GM20431 (cell line): ENCODE data around the gene DMD.
"Not testable (repeated sequence)": the region's sequence is repeated elsewhere in the genome, so short reads cannot be mapped to it uniquely, and the experiment has no call there.

Source experiments
- in situ Hi-C: fragments of 300-500 bp; cut with MseI, MboI; formaldehyde crosslinking; loops from one replicate; pipeline ENCODE4 v1.15.0; 2020; ENCODE audit warnings: low sequenced_read_pairs; ENCODE audit not compliant: unreplicated experiment

Gene DMD

DNA sequence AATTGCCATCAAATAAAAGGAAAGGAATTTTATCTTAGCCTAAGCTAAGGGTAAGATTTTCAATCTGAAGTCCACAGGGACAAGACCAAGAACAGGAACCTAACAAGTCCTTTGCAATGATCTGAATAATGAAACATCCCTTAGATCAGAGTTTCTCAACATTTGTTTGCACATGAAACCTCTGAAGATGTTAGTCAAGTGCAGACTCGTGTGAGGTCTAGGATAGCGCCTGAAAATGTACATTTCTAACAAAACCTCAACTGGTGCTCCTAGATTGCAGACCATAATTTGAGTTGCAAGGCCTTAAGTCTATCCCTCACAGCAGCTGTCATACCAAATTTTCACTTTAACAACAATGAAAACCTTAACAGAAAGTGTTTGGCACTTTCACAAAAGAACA is 337.6 kb downstream of the DMD start:
- in situ Hi-C loops = no loop called here

DNA sequence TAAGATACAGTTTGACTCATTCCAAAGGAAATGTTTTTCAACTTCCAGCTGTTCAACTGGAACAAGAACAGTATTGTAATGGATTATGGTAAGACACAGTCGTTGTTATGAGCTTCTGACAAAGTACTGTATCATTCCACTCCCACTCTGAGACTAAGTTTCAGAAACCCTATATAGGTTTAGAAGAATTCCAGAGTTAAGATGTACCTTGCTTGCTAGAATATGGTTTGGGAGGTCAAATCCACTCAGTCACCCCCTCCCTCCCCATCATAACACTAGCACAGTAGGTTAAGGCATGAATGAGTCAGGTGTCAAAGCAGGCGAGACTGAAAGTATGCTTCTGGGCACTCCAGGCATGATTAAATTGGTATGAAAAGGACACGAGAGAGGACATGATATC is 339.7 kb downstream of the DMD start:
- in situ Hi-C loops = no loop called here

DNA sequence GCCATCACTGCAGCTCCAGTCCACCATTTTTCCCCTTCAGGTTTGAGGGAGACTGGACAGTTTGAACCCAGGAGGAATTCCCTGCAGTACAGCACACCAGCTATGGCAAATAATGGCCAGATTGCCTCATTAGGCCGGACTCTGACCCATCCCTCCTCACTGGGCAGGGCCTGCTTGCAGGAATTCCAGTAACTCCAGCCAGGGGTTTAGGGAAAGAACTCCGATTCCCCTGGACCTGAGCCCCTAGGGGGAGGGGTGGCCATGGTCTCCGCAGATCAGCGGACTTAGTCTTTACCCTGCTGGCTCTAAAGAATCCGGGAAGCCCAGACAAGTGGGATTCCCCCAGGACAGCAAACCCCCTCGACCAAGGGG is 342.8 kb downstream of the DMD start:
- in situ Hi-C loops = no loop called here

DNA sequence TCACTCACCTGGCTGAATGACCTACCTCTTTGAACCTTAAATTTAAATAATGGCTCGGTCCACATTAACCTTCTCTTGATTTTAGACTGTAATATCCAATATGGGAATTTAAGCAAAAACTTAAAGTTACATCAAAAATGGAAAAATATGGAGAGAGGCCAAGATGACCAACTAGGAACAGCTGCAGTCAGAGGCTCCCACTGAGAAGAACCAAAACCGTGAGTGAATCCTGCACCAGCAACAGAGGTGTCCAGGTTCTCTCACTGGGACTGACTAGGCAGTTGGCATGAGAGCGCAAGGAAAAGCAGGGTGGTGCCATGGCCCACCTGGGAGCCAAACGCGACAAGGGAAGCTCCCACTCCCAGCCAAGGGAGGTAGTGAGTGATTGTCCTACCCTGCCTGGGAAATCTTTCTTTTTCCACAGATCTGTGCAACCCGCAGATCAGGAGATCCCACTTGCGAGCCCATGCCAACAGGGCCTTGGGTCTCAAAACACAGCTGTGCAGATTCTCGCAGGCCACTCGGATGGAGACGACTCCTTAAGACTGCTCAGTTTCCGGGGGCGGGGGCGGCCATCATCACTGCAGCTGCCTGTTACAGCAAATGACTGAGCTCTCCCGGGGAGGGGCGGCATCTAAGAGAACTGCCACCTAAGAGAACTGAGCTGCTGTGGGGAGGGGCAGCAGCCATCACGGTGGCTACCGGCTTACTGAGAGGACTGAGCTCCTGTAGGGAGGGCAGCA is 343.4 kb downstream of the DMD start:
- in situ Hi-C loops = no loop called here

DNA sequence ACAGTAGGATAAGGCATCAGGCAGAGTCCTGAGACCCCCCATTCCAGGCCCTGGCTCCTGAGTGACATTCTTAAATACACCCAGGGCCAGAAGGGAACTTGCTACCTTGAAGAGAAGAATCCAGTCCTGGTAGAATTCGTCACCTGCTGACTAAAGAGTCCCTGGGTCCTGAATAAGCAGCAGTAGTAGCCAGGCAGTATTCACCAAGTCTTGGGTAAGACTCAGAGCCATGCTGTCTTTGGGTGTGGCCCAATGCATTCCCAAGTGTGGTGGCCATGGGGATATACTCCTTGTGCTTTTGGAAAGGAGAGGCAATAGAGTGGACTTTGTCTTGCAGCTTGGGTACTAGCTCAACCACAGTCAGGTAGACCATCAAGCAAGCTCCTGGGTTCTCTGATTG is 359.1 kb downstream of the DMD start:
- in situ Hi-C loops = no loop called here

DNA sequence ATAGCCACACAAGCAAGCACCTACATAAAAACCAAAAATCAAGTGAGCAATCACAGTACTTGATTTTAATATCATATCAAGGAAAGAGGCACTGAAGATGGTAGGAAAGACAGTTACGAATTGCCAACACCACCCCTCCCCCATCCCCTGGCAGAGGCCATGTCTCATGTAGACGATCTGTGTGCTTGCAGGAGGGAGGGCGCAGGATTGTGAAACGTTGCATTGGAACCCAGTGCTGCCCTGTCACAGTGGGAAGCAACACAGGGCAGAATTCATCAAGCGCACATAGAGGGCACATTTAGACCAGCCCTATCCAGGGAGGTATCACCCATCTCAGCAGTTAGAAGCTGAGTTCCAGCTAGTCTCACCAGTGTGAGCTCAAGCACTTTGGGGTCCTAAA is 359.8 kb downstream of the DMD start:
- in situ Hi-C loops = no loop called here

DNA sequence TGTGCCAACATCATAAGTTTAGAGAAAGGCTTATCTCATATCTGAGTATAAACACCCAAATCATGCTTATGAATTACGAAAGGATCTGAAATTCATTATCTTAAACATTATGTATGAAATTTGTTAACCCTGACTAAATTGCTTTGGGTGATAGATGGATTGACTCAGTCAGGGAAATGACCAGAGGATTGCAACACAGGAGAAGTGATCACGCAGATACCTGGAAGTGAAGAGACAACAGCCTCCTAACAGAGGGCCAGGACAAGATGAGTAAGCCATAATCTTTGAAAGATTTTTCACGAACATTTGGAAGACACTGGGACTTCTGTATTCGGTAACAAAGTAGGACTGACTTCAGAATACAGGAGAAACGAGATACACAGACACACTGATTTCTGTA is 363.4 kb downstream of the DMD start:
- in situ Hi-C loops = no loop called here

DNA sequence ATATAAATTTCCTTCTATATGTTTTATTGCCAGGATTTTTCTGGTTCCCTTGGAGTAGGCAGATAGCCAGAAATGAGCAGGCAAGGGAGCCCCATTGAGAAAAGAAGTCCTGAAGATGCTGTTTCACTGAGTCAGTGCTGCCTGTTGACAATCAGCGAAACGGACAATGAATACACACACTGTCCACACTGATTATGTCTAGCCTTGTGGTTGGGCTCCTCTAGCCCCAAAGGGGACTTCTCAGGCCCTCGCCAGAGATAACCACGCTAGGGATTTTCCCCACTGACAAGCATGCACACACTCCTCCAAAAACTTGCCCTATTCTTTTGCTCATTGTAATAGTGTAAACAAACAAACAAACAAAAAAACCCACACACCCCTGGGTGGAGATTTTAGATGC is 369.3 kb downstream of the DMD start:
- in situ Hi-C loops = no loop called here

DNA sequence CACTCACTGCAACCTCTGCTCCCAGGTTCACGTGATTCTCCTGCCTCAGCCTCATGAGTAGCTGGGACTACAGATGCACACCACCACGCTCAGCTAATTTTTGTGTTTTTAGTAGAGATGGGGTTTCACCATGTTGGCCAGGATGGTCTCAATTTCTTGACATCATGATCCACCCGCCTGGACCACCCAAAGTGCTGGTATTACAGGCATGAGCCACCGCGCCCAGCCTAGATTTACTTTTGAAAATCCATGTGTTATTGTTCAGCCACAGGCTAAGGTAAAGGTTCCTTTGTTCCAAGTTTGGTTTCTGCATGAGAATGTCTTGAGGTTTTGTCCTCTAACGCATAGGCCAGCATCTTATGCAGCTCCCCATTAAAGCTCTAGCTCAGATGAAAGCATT is 371.6 kb downstream of the DMD start:
- in situ Hi-C loops = no loop called here

DNA sequence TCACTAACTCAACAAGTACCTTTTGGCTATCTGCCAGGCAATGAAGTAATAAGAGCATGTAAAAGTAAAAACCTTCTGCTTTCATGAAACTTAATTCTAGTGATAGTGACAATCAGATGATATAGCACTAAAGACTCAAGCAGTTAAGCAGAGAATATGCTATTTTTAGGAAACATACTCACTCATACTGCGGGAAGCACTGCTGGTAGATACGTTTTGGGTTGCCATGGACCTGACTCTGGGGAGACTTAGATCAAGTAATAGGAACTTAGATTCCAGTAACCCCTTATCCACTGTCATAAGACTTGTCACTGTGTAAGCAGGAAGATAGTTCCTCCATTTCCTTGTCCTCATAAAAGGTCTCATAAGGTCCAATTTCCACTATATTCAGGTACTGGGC is 386.3 kb downstream of the DMD start:
- in situ Hi-C loops = no loop called here

DNA sequence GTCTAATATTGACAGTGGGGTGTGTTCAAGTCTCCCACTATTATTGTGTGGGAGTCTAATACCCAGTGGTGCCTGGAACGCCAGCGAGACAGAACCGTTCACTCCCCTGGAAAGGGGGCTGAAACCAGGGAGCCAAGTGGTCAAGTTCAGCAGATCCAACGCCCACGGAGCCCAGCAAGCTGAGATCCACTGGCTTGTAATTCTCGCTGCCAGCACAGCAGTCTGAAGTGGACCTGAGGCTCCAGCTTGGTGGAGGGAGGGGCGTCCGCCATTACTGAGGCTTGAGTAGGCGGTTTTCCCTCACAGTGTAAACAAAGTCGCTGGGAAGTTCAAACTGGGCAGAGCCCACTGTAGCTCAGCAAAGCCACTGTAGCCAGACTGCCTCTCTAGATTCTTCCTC is 407.3 kb downstream of the DMD start:
- in situ Hi-C loops = no loop called here

DNA sequence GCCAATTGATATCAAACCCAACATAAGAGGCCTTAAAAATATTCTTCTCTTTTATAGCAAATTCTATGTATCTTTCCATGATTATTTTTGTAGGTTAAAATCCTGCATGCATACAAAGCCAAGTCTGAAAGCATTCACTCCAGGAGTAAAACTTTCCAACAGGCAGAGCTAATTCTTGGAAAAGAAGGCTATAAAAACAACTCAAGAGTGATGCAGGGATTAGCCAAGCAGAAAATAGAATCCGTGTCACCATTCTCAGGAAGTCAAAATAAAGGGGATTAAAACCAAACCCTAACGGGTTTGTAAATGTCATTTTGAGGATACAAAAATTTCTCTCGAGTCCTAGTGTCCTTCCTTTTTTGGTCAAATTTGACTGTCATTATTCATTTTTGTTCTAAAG is 412.4 kb downstream of the DMD start:
- in situ Hi-C loops = no loop called here

DNA sequence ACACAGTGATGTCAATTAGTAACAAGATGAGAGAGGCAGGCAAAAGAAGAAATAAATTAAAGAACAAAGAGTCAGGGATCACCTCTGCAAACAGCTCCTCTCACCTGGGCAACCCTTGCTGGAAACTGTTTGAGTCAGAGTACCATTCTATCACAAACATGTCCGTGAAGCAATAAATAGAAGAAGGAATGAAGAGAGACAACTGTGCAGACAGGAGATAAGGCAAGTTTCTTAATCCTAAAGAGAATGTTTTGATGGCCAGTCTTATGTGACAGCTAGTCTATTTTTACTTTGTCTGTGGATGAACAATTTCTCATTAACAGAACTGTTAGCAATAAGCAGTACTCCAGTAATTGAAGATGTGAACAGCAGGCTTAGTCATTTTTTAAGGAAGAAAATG is 422.4 kb downstream of the DMD start:
- in situ Hi-C loops = no loop called here

DNA sequence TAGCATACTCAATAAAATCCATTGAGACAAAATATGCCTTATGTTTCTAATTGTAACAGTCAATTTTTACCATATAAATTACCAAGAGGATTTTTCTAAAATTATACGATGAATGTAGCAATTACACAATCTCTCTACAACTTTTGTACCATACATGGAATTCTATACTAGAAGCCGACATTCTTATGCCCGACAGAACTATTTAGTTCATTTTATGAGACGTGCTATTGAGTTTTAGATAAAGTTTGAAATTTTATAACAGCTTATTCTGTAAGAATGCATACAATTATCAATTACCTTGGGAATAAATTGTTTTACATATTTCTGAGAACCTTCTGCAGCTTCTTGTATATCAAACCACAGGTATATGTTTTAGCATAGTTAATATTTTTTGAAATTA is 431.2 kb downstream of the DMD start:
- in situ Hi-C loops = no loop called here

DNA sequence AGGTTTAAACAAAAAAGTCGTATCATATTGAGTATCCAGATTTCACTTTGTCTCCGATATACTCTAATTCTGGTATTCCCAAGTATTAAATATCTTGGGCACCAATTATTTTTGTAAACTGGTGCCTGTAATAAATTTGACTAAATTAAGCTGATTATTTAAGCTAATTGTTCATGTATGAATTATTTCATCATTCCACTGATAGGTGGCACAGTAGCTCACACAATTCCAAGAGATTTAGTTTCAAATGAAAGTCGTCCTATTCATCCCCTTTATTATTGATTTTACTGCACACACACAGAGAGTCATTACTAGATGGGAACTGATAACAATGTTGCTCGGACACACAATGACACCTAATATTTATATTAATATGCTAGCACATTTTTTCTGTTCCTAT is 432.4 kb downstream of the DMD start:
- in situ Hi-C loops = no loop called here

DNA sequence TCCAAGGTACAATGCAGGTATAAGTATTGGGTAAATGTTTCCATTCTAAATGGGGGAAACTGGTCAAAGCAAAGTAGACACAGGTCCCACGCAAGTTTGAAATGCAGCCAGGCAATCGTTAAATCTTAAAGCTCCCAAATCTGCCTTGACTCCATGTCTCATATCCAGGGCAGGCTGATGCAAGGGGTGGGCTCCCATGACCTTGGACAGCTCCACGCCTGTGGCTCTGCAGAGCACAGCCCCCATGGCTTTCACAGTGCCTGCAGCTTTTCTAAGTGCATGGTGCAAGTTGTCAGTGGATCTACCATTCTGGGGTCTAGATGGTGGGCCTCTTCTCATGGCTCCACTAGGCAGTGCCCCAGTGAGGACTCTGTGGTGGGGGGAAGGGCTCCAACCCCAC is 436.4 kb downstream of the DMD start:
- in situ Hi-C loops = no loop called here

DNA sequence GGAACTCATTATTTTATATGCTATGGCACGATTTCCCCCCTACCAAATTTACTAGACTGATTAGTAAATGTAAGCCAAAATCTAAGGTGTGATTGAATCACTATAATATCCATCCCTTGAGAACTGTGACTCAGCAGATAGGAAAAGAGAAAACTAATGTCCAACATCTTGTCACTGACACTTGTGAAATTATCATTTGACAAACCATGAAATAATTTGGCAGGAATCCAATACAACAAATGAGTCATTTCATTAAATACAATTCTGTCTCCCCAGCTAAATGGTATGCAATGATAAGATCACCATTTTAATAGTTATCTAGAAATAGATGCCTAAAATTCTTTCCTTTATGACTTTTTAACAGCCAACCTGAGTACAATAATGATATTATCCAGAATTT is 462.3 kb downstream of the DMD start:
- in situ Hi-C loops = no loop called here

DNA sequence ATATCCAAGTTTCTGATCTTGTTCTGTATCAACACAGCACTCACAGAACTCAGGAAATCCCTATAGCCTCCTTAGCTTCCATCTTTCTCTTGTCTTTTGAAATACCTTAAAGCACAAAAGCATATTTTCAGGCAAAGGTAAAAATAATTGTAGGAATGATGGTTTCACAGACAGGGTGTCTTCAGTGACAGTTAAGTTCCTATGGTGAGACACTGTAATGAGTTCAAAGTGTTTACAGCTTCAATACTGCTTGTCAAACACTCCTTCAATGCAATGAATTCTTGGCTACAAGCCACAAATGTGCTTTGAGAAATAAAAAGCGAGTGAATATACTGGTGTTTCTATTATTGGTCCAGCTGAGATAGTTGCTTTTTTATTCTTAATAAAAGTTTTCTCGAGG is 466.0 kb downstream of the DMD start:
- in situ Hi-C loops = no loop called here

DNA sequence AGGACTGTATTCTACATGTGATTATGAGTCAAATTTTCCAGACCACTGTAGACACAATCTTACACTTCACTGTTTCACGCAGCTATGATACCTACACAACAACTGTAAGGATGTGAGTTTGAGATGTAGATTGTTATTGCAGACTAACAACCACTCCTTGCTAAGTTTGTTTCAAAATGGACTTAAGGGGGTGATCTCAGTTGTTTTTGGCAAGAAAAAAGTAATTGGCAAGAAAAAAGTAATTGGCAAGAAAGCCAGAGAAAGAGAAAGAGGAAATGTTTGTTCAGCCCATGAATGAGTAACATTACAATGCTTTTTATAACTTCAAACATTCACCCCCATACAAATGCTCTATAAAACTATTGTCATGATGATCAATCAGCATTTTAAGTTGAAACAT is 466.4 kb downstream of the DMD start:
- in situ Hi-C loops = no loop called here

DNA sequence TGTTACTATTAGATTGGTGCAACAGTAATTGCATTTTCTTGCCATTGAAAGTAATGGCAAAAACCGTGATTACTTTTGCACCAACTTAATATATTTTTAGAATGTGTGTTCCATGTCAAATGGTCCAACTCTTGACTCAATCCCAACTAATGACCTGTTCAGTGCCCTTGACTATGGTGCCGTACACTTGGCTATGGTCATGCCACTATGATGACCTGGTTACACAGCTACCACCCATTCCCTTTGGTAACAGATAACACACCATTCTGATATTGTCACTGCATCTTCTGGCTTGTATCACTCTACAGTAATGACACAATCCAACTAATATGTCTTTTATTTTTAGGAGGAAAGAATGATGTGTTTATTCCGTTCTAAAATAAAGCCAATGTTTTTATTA is 469.4 kb downstream of the DMD start:
- in situ Hi-C loops = no loop called here

DNA sequence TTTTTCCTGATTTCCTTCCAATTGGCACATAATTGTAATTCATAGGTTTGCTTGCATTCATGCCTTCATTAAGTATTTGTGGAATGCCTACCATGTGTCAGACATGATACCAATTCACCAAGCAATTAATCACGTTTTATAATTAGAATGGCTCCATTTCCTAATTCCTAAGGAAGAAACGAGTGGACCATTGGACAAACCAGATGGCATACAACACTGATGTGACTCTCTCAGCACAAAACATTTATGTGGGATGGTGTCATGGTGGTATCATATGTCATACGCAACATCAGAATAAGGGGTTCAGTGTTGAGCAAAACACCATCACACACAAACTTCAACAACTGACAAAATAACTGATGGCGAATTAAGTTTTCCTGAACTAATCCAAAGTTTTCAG is 502.8 kb downstream of the DMD start:
- in situ Hi-C loops = no loop called here

DNA sequence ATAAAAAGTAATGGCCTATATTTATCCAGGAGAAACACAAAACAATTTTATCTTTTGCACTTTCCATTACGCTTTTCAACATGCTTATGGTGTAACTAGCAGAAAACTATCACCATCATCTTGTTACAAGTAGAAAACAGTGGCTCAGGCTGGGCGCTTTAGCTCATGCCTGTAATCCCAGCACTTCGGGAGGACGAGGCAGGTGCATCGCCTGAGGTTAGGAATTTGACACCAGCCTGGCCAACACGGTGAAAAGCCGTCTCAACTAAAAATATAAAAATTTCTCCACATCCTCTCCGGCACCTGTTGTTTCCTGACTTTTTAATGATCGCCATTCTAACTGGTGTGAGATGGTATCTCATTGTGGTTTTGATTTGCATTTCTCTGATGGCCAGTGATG is 506.0 kb downstream of the DMD start:
- in situ Hi-C loops = not testable (repeated sequence)

DNA sequence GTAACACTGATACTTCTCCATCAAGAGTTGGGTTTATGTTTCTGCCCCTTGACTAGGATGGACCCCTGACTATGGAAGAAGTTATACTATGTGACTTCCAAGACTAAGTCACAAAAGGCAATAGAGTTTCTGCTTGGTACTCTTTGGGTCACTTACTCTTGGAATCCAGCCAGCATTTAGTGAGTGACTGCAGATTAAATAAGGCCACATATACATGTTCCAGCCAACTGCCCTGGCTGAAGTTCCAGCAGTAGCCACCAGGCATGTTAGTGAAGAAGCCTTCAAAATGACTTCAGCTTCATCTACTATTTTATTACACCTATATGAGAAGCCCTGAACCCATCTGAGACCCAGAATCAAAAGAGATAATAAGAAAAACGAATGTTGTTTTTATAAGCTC is 524.0 kb downstream of the DMD start:
- in situ Hi-C loops = no loop called here
